Cardiac fibroblast (primary cell): ENCODE measurements around the gene PIGN.
A peak's percentile ranks its signal among the peaks of the same experiment; 100 is the strongest.

Source experiments
- DNase-seq, 2 donors: peaks; one replicate each; pipeline versions ENCODE4 v3.0.0 to v3.0.0-alpha.2; 2010; ENCODE audit warnings: low read depth in 2 of 2
- H3K4me3 ChIP-seq, 2 donors: replicated peaks in 1 of 2; 1 replicate in 1 of 2; 2 replicates in 1 of 2; pipeline ENCODE4 v1.5.1; 2011; ENCODE audit warnings: low read depth in 2 of 2, low read length in 2 of 2, mild to moderate bottlenecking in 2 of 2, moderate library complexity in 1 of 2
- CTCF ChIP-seq: IDR thresholded peaks from one replicate; pipeline ENCODE4 v1.5.1; 2011; ENCODE audit warnings: low read depth, mild to moderate bottlenecking, low read length, inconsistent platforms

Gene PIGN

GRCh38 chr18:62144338-62144737 is 42.5 kb downstream of the PIGN start:
- DNase-seq, result no peak
- no peak overlapping the region for H3K4me3 ChIP-seq
- TF ChIP-seq CTCF, result no peak

GRCh38 chr18:62140259-62140658 is 46.6 kb downstream of the PIGN start:
- H3K4me3 ChIP-seq, result no peak overlapping the region
- no peak for TF ChIP-seq CTCF
- no peak for DNase-seq

- no peak for DNase-seq
- no peak for TF ChIP-seq CTCF
- H3K4me3 ChIP-seq, result no peak overlapping the region
Observed at GRCh38 chr18:62138461-62139235, 48.2 kb downstream of the PIGN start.

- peak; percentile 91 for TF ChIP-seq CTCF
- no peak overlapping the region for H3K4me3 ChIP-seq
- DNase-seq, result peak; percentile 82
Observed at GRCh38 chr18:62131301-62131909, 55.5 kb downstream of the PIGN start.

- no peak overlapping the region for H3K4me3 ChIP-seq
- no peak for TF ChIP-seq CTCF
- peak; percentile 27 to 54 for DNase-seq
Observed at GRCh38 chr18:62128157-62128556, 58.7 kb downstream of the PIGN start.

GRCh38 chr18:62126737-62127136 is 60.1 kb downstream of the PIGN start:
- no peak for DNase-seq
- no peak for TF ChIP-seq CTCF
- no peak overlapping the region for H3K4me3 ChIP-seq
